ENCODE results near the gene UBE3D. TPM values are rescaled to one million over a fixed set of nuclear protein-coding genes. Genes with fewer than 3 reads are reported as not detected.

UBE3D gene
- polyA plus RNA-seq, 1 donor from 2014 or later, result 6.2 TPM

- H3K4me3 Mint-ChIP-seq, result no peak overlapping the region
These were observed 93.7 kb downstream of the UBE3D start for GRCh38 chr6:82971877-82972460.

GRCh38 chr6:82970839-82971238 lies 94.8 kb downstream of the UBE3D start:
- peaks cover 2% of the 10 kb centered on the region for H3K36me3 Mint-ChIP-seq
- H3K4me3 Mint-ChIP-seq, result no peak overlapping the region
- peaks cover 0 to 2% (median 0%) of the 10 kb centered on the region in 3 donors for H3K9me3 Mint-ChIP-seq
- H3K27ac Mint-ChIP-seq, result no peak overlapping the region
- no peaks in the 10 kb centered on the region for H3K27me3 Mint-ChIP-seq
- peaks cover 0 to 7% (median 3%) of the 10 kb centered on the region in 3 donors for H3K4me1 Mint-ChIP-seq

More at GRCh38 chr6:82971877-82972460, 93.7 kb downstream of the UBE3D start:
- Mint-ChIP-seq H3K9me3 (peaks cover 0 to 1% (median 0%) of the 10 kb centered on the region in 3 donors), H3K4me1 (peaks cover 0 to 7% (median 3%) of the 10 kb centered on the region in 3 donors), H3K27me3 (no peaks in the 10 kb centered on the region), H3K36me3 (peaks cover 4% of the 10 kb centered on the region), H3K27ac (no peak overlapping the region)

GRCh38 chr6:82968708-82969107 lies 96.9 kb downstream of the UBE3D start:
- Mint-ChIP-seq H3K4me3 (no peak overlapping the region), H3K4me1 (peaks cover 0 to 7% (median 3%) of the 10 kb centered on the region in 3 donors), H3K27ac (no peak overlapping the region), H3K9me3 (peaks cover 0 to 2% (median 0%) of the 10 kb centered on the region in 3 donors), H3K27me3 (no peaks in the 10 kb centered on the region), H3K36me3 (peaks cover 2% of the 10 kb centered on the region)

- H3K27ac Mint-ChIP-seq, result no peak overlapping the region
- no peak overlapping the region for H3K4me3 Mint-ChIP-seq
- no peaks in the 10 kb centered on the region for H3K27me3 Mint-ChIP-seq
- no peaks in the 10 kb centered on the region for H3K36me3 Mint-ChIP-seq
- peaks cover 0 to 2% (median 0%) of the 10 kb centered on the region in 3 donors for H3K9me3 Mint-ChIP-seq
- H3K4me1 Mint-ChIP-seq, result peaks cover 0 to 2% (median 0%) of the 10 kb centered on the region in 3 donors
These were observed 102.3 kb downstream of the UBE3D start for GRCh38 chr6:82963191-82963925.

GRCh38 chr6:82959385-82959941 lies 106.2 kb downstream of the UBE3D start:
- Mint-ChIP-seq H3K4me1 (peaks cover 8 to 13% (median 11%) of the 10 kb centered on the region in 3 donors), H3K9me3 (no peaks in the 10 kb centered on the region), H3K36me3 (peaks cover 3% of the 10 kb centered on the region), H3K27me3 (no peaks in the 10 kb centered on the region), H3K27ac (no peak overlapping the region), H3K4me3 (no peak overlapping the region)

GRCh38 chr6:82958551-82958950 lies 107.1 kb downstream of the UBE3D start:
- Mint-ChIP-seq H3K4me1 (peaks cover 8 to 13% (median 11%) of the 10 kb centered on the region in 3 donors), H3K27me3 (no peaks in the 10 kb centered on the region), H3K27ac (no peak overlapping the region), H3K9me3 (no peaks in the 10 kb centered on the region), H3K36me3 (peaks cover 10% of the 10 kb centered on the region), H3K4me3 (no peak overlapping the region)

GRCh38 chr6:82957868-82958245 lies 107.8 kb downstream of the UBE3D start:
- Mint-ChIP-seq H3K4me3 (no peak overlapping the region), H3K27me3 (no peaks in the 10 kb centered on the region), H3K4me1 (peaks cover 8 to 13% (median 11%) of the 10 kb centered on the region in 3 donors), H3K36me3 (peaks cover 12% of the 10 kb centered on the region), H3K9me3 (no peaks in the 10 kb centered on the region), H3K27ac (no peak overlapping the region)

GRCh38 chr6:82957171-82957867 lies 108.3 kb downstream of the UBE3D start:
- peaks cover 8 to 13% (median 11%) of the 10 kb centered on the region in 3 donors for H3K4me1 Mint-ChIP-seq
- H3K27ac Mint-ChIP-seq, result no peak overlapping the region
- H3K9me3 Mint-ChIP-seq, result no peaks in the 10 kb centered on the region
- H3K4me3 Mint-ChIP-seq, result no peak overlapping the region
- H3K36me3 Mint-ChIP-seq, result peaks cover 12% of the 10 kb centered on the region
- H3K27me3 Mint-ChIP-seq, result no peaks in the 10 kb centered on the region

- Mint-ChIP-seq H3K27me3 (no peaks in the 10 kb centered on the region), H3K27ac (peak overlapping the region in 1 of 3 donors; percentile 37), H3K4me3 (no peak overlapping the region), H3K4me1 (peaks cover 8 to 13% (median 11%) of the 10 kb centered on the region in 3 donors), H3K9me3 (no peaks in the 10 kb centered on the region), H3K36me3 (peaks cover 12% of the 10 kb centered on the region)
These were observed 109.8 kb downstream of the UBE3D start for GRCh38 chr6:82955841-82956240.

- H3K36me3 Mint-ChIP-seq, result peaks cover 12% of the 10 kb centered on the region
- peaks cover 0 to 3% (median 1%) of the 10 kb centered on the region in 3 donors for H3K9me3 Mint-ChIP-seq
- H3K4me1 Mint-ChIP-seq, result peaks cover 8 to 13% (median 11%) of the 10 kb centered on the region in 3 donors
- H3K27me3 Mint-ChIP-seq, result no peaks in the 10 kb centered on the region
- peak overlapping the region in 1 of 3 donors; percentile 37 for H3K27ac Mint-ChIP-seq
- H3K4me3 Mint-ChIP-seq, result no peak overlapping the region
These were observed 110.6 kb downstream of the UBE3D start for GRCh38 chr6:82954937-82955577.

- H3K27me3 Mint-ChIP-seq, result no peaks in the 10 kb centered on the region
- no peak overlapping the region for H3K27ac Mint-ChIP-seq
- peaks cover 0 to 5% (median 1%) of the 10 kb centered on the region in 3 donors for H3K9me3 Mint-ChIP-seq
- peaks cover 16% of the 10 kb centered on the region for H3K36me3 Mint-ChIP-seq
- H3K4me3 Mint-ChIP-seq, result no peak overlapping the region
- H3K4me1 Mint-ChIP-seq, result peaks cover 8 to 13% (median 11%) of the 10 kb centered on the region in 3 donors
These were observed 111.3 kb downstream of the UBE3D start for GRCh38 chr6:82954356-82954755.

GRCh38 chr6:82953871-82954270 lies 111.8 kb downstream of the UBE3D start:
- Mint-ChIP-seq H3K4me1 (peaks cover 8 to 13% (median 11%) of the 10 kb centered on the region in 3 donors), H3K27me3 (no peaks in the 10 kb centered on the region), H3K27ac (no peak overlapping the region), H3K9me3 (peaks cover 0 to 5% (median 1%) of the 10 kb centered on the region in 3 donors), H3K36me3 (peaks cover 16% of the 10 kb centered on the region), H3K4me3 (no peak overlapping the region)

GRCh38 chr6:82951935-82952334 lies 113.7 kb downstream of the UBE3D start:
- peaks cover 8 to 14% (median 11%) of the 10 kb centered on the region in 3 donors for H3K4me1 Mint-ChIP-seq
- no peaks in the 10 kb centered on the region for H3K27me3 Mint-ChIP-seq
- no peak overlapping the region for H3K27ac Mint-ChIP-seq
- no peak overlapping the region for H3K4me3 Mint-ChIP-seq
- H3K36me3 Mint-ChIP-seq, result peaks cover 23% of the 10 kb centered on the region
- peaks cover 5 to 6% (median 5%) of the 10 kb centered on the region in 3 donors for H3K9me3 Mint-ChIP-seq

- H3K4me3 Mint-ChIP-seq, result no peak overlapping the region
- peaks cover 8 to 14% (median 11%) of the 10 kb centered on the region in 3 donors for H3K4me1 Mint-ChIP-seq
- H3K36me3 Mint-ChIP-seq, result peaks cover 27% of the 10 kb centered on the region
These were observed 114.3 kb downstream of the UBE3D start for GRCh38 chr6:82951389-82951788.

More at GRCh38 chr6:82951389-82951788, 114.3 kb downstream of the UBE3D start:
- H3K27ac Mint-ChIP-seq, result no peak overlapping the region
- H3K27me3 Mint-ChIP-seq, result no peaks in the 10 kb centered on the region
- H3K9me3 Mint-ChIP-seq, result peaks cover 5 to 6% (median 5%) of the 10 kb centered on the region in 3 donors

All from IgD-negative memory B cell (primary cell).